ENCODE measurements around the gene KLHDC9.

Gene KLHDC9

GRCh38 chr1:161070761-161071160 lies 27.4 kb upstream of the KLHDC9 start:
- no peak for TF ChIP-seq ZNF274 (IDR thresholded peaks at IDR 0.05; ENCODE audit: low read depth, low read length)
- no peak overlapping the region for H3K4me3 ChIP-seq (ENCODE audit: low read length)

GRCh38 chr1:161071886-161072371 lies 26.2 kb upstream of the KLHDC9 start:
- no peak for TF ChIP-seq ZNF274 (IDR thresholded peaks at IDR 0.05; ENCODE audit: low read depth, low read length)
- H3K4me3 ChIP-seq (ENCODE audit: low read length) = no peak overlapping the region

- TF ChIP-seq ZNF274 (IDR thresholded peaks at IDR 0.05; ENCODE audit: low read depth, low read length) = no peak
- no peak overlapping the region for H3K4me3 ChIP-seq (ENCODE audit: low read length)
Measured at GRCh38 chr1:161072751-161073449, 25.3 kb upstream of the KLHDC9 start.

- H3K4me3 ChIP-seq (ENCODE audit: low read length) = no peak overlapping the region
- no peak for TF ChIP-seq ZNF274 (IDR thresholded peaks at IDR 0.05; ENCODE audit: low read depth, low read length)
Measured at GRCh38 chr1:161073474-161074121, 24.6 kb upstream of the KLHDC9 start.

- TF ChIP-seq ZNF274 (IDR thresholded peaks at IDR 0.05; ENCODE audit: low read depth, low read length) = no peak
- H3K4me3 ChIP-seq (ENCODE audit: low read length) = no peak overlapping the region
Measured at GRCh38 chr1:161074676-161075368, 23.3 kb upstream of the KLHDC9 start.

- no peak overlapping the region for H3K4me3 ChIP-seq (ENCODE audit: low read length)
- no peak for TF ChIP-seq ZNF274 (IDR thresholded peaks at IDR 0.05; ENCODE audit: low read depth, low read length)
Measured at GRCh38 chr1:161076410-161076809, 21.8 kb upstream of the KLHDC9 start.

GRCh38 chr1:161077426-161077825 lies 20.7 kb upstream of the KLHDC9 start:
- TF ChIP-seq ZNF274 (IDR thresholded peaks at IDR 0.05; ENCODE audit: low read depth, low read length) = no peak
- no peak overlapping the region for H3K4me3 ChIP-seq (ENCODE audit: low read length)

GRCh38 chr1:161079436-161080110 lies 18.6 kb upstream of the KLHDC9 start:
- H3K4me3 ChIP-seq (ENCODE audit: low read length) = no peak overlapping the region
- no peak for TF ChIP-seq ZNF274 (IDR thresholded peaks at IDR 0.05; ENCODE audit: low read depth, low read length)

GRCh38 chr1:161080441-161081405 lies 17.4 kb upstream of the KLHDC9 start:
- H3K4me3 ChIP-seq (ENCODE audit: low read length) = no peak overlapping the region
- TF ChIP-seq ZNF274 (IDR thresholded peaks at IDR 0.05; ENCODE audit: low read depth, low read length) = no peak

GRCh38 chr1:161081519-161081918 lies 16.6 kb upstream of the KLHDC9 start:
- H3K4me3 ChIP-seq (ENCODE audit: low read length) = no peak overlapping the region
- TF ChIP-seq ZNF274 (IDR thresholded peaks at IDR 0.05; ENCODE audit: low read depth, low read length) = no peak

- H3K4me3 ChIP-seq (ENCODE audit: low read length) = no peak overlapping the region
- TF ChIP-seq ZNF274 (IDR thresholded peaks at IDR 0.05; ENCODE audit: low read depth, low read length) = no peak
Measured at GRCh38 chr1:161082483-161082882, 15.7 kb upstream of the KLHDC9 start.

GRCh38 chr1:161082996-161083747 lies 15.0 kb upstream of the KLHDC9 start:
- TF ChIP-seq ZNF274 (IDR thresholded peaks at IDR 0.05; ENCODE audit: low read depth, low read length) = no peak
- H3K4me3 ChIP-seq (ENCODE audit: low read length) = no peak overlapping the region
